GM15510 (cell line): ENCODE measurements around the gene ACOX3.

ENCODE experiments used
- POLR2A ChIP-seq: IDR thresholded peaks from 3 replicates; pipeline ENCODE4 v1.6.1; 2011; ENCODE audit warnings: borderline replicate concordance; ENCODE audit not compliant: insufficient read length; ENCODE audit errors: extremely low read depth

The ACOX3 gene

DNA sequence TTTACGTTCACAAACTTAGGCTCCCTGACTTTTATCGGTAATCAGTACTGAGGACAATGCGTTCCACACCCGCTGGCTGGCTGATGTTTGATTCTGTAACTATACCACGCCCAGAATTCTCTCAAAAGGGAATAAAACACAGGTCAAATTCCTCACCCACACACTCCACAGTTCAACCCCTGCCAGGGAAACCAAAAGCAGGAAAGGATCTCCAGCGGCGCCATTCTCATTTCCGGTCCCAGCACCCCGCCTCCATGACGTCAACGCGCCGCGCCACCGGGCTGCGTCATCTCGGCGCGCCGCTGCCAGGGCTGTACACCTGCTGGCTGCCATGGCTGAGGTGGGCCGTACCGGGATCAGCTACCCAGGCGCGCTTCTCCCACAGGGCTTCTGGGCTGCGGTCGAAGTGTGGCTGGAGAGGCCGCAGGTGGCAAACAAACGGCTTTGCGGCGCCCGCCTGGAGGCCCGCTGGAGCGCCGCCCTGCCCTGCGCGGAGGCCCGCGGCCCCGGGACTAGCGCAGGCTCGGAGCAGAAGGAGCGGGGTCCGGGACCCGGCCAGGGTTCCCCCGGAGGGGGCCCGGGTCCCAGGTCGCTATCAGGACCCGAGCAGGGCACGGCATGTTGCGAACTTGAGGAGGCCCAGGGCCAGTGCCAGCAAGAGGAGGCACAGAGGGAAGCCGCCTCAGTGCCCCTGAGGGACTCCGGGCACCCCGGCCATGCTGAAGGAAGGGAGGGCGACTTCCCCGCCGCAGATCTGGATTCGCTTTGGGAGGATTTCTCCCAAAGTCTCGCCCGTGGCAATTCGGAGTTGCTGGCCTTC is at the start of gene ACOX3, which contains the start of gene TRMT44:
ACOX3 (minus strand) TSS at position 232 of the 820 bp plus-strand sequence. CDS start 24,202 bp downstream, outside the sequence.
TRMT44 (plus strand) TSS at position 286 of the 820 bp plus-strand sequence; CDS start at position 332, 46 bp downstream.
- peak; percentile 80 for TF ChIP-seq POLR2A

DNA sequence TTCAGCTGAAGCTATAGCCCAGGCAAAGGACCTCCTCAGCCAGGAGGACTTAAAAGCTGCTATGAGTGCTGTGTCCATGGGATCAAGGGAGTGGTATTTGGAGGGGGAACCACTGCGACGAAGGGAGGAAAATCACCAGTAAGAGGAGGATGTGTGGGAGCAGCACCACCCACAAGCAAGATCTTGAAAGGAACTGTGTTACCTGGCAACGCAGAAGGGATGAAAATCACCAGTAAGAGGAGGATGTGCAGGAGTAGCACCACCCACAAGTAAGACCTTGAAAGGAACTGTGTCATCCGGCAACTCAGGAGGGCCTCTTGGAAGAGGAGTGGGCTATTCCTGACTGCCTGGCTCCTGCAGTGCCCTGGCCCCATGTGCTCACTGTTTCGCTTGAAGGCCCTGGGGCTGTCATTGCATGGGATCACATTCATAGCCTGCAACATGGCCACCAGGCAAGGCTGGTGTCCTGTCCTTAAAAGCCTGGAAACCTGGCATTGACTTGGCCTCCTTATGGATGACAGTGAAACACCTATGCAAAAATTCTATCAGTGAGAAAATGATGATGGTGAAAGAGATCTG is 48.4 kb upstream of the ACOX3 start:
- TF ChIP-seq POLR2A, result no peak

DNA sequence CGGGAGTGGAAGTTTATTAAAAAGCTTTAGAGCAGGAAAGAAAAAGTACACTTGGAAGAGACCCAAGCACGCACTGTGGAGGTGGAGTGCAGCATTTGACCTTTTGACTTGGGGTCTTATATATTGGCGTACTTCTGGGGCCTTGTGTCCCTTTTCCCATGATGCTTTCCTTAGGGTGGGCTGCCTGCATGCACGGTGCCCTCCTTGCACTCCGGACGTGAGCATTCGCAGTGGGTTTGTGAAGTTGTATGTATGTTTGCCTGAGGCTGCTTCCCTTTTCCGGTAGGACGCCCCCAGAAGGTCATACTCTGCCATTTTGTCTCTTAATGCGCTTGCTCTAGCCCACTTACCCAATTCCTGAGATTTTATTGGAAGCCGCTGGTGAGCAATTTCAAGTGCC is 39.7 kb upstream of the ACOX3 start:
- no peak for TF ChIP-seq POLR2A

DNA sequence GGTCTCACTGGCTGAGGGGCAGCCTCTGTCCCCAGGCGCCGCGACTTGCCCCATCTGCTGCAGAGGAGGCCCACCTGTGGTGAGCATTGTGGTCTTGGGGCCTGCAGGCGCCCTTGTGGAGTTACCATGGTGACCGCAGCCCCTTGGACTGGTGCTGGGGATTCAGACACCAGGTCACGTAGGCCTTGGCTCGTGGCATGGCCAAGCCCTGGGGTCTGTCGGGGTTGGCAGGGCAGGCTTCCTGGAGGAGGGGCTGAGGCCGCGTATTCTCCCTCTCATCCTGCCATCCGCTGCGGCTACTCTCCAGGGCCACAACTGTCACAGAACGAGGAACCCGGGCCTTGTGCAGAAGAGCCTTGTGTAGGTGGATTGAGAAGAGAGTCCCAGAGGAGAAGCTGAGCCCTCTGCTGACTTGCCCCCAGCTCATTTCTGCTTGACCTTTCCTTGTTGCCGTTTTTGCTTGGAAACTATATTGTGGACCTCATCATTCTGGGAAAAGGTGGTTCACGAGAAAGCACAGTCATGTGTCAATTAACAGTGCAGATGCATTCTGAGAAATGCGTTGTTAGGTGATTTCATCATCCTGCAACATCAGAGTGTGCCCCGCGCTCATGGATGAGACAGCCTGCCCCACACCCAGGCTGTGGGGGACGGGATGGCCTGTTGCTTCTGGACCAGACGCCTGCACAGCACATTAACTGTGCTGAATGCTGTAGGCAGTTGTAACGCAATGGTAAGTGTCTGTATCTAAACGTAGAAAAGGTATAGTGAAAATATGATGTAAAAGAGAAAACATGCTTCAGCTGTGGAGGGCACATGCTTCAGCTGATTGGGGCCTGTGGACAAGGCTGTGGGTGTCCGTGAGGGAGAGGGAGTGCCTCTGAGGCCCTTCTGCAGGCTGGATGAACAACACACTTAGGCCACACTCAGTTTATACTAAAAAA is 38.5 kb upstream of the ACOX3 start:
- TF ChIP-seq POLR2A, result no peak

DNA sequence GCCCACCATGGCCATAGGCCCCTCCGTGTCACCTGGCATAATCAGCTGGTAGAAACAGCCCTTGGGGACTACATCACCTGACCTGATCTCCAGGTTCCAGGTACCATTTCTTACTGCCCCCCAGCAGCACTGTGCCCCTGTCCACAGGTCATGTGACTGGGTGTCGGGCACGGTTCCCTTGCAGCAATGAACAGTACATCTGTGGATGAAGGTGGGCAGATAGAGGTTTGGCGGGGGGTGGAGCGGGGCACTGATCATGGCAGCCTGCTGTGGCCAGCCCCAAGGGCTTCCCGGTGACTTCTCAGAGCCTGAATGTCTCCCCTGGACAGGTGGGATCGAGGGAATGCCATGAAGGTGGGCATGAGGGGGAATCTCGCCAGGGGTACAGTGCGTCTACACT is 37.8 kb upstream of the ACOX3 start:
- no peak for TF ChIP-seq POLR2A

DNA sequence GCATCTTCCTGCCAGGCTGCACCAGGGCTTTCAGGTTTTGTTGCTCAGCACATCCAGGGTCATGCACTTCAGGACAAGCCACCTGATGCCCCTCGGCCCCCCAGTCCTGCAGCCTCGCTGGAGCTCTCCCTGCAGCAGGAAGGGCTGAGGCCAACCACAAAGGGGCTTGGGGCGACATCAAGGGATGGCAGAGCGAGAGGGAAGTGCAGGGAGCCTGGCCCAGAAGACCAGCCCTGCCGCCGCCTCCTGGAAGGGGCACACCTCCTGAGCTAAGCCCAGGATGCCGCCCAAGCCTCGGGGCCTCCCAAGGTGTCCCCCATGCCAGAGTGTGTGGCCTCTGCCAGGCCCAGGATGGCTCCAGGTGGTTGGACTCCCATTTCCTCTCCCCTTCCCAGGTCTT is 37.2 kb upstream of the ACOX3 start:
- no peak for TF ChIP-seq POLR2A

DNA sequence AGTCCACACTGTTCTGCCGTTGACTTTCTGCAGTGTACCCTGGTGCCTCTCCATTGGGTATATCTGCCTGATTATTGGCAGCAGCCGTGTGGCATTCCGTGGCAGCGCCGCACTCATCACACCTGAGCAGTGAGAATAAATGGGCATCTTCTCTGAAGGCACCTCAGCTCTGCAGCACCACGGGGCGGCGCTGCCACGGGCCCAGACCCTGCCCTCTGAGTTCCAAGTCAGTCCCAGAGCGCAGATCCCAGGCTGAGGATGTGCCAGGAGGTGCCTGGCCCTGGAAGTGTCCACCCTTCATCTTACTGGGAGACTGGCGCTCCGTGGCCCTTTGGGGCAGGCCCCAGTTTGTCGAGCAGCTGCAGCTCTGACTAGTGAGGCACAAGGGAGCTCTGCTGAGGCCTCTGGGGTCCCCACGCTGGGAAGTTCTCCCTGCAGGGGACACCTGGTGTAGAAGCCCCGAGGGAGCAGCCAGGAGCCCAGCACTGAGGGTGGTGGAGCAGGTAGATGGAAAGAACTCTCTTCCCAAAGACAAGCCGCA is 36.6 kb upstream of the ACOX3 start:
- TF ChIP-seq POLR2A, result no peak

DNA sequence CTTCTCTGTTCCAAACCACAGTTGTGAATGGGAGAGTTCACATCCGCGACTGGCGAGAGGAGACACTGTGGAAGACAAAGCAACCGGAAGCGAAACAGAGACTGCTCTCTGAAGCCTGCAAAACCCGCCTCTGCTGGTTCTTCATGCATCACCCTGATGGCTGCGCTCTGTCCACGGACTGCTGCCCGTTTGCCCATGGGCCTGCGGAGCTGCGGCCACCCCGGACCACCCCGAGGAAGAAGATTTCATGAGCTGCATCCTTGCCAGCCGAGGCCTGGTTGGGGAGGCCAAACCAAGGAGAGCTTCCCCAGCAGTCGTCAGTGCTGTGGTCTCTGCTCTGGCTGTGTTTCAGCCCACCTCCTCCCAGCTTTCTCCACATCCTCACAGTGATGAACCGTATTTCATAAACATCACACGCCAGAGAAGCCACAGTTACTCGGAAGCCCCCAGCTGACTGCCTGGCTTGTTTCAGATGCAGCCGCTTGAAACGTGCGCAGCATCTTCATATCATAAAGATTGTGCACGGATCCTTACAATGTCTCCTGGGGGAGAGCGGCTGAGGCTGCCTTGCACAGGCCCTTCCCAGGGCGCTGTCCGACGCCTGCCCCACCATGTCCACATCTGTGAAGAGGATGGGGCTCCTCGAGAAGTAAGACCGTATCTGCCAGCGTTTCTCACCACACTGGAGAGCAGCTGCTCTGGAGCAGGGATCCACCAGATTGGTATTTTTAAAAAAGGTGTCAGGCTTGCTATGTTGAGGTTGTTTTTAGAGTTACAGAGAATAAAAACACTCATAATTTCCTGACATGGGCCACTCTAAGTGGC is 35.4 kb upstream of the ACOX3 start:
- no peak for TF ChIP-seq POLR2A

DNA sequence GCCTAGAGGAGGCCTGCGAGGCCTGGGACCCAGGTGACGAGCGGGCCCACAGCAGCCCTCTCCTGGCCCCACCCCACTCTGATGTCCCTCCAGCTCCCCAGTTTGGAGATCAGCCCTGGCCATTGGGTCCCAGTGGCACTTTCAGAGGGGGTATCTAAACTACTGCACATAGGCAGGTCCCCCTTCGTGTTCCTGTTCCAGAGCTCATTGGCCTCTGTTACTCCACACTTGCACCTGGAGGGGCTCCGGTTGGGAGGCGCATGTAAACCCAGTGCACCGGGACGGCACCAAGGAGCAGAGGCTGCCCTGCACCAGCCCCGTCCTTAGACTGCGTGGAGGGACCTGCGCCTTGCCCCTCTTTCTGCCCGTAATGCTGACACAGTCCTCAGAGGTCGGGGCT is 34.3 kb upstream of the ACOX3 start:
- no peak for TF ChIP-seq POLR2A

DNA sequence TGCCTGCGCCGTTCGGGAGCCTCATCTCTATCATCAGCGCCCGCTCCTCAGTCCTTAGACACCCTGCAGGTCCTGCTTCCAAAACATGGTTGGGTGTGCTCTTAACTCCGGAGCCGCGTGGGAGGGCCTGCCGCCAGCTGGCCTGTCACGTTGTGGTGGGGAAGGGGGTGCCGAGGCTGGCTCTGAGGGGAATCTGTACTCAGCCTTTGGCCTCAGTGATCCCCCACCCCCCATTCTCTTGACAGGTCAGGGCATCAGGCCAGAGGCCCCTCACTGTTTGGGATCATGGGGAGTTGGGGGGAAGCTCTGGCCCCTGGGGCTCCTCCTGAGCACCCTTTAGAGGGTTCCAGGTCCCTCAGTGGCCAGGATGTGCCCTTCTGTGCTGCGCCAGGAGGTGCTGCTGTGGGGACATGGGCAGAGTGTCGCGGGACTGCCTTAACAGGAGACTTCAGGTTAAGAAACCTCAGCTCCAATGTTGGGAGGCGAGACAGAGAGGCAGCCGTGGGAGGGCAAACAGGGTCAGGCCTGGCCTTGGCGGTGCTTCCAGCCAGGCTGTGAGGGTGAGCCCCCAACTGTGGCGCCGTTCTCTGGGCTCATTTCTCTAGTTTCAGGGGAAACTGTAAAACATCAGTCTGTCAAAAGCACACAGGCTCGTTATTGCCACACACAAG is 33.5 kb upstream of the ACOX3 start:
- no peak for TF ChIP-seq POLR2A

DNA sequence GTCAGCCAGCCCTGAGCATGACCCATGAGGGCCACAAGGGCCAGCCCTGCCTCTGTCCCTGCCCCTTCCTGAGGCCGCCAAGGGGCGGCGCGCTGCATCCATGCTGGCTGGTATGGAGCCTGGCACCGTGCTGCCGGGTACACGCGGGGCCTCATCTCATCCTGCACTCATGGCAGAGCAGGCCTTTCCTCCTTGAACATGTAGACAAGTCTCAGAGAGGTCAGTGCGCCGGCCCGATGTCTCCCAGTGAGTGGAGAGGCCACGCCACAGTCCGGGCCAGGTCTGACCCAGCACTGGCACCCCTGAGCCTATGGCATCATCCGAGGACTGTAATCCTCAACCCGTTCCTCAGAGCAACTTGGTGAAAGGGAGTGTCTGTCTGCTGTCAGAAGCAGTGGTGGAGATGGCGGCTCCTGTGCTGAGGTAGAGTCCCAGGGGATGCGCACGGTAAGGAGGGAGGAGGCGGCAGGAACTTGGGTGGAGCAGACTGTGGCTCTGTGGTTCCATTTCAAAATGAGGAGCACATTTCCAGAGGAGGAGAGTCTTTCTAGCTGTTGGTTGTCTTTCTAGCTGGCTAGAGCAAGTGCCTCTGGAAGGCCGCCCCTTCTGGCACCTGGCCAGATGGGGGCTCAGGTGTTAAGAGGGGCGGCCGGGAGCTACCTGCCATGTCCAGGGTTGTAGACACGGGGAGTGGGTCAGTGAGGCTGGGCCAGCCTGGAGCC is 32.8 kb upstream of the ACOX3 start:
- no peak for TF ChIP-seq POLR2A

DNA sequence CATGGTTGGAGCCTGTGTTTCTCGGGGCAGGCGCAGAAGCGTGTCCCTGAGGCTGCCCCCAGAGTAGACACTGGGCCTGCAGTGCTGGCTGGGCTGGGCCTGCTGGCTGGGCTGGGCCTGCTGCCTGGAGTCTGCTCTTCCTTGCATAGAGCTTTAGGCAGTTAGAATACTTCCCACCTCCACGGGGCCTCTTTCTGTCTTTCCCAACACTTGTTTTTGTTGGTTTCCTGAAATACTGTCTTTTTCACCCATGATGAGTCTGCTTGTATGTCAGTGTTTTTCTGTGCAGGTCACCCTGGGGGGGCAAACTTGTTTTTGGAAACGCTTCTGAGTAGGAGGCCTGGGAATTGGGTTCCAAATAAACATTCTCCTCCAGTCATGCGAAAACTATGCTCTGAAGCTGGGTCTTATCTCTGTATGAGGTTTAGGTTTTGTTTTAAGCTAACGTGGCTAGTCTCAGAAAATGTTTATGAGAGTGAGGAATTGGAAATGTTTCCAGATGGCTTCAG is 32.2 kb upstream of the ACOX3 start:
- TF ChIP-seq POLR2A, result no peak
